IMR-90 (cell line): Measurements from ENCODE around the gene UCHL1. TPM values are rescaled to one million over a fixed set of nuclear protein-coding genes. Genes with fewer than 3 reads are reported as not detected.

Experiments
- ATAC-seq: fragments of 200-7000 bp; cut with Tn5 transposase; 2 replicates; pipeline ENCODE4 v1.9.1; 2020; ENCODE audit warnings: low read depth, mild to moderate bottlenecking, moderate library complexity
- BruUV-seq: library from RNA; stranded (reverse); fragments of 400-500 nt; replicated peaks from 2 replicates; lab custom pipeline; 2021; lab: Mats Ljungman, UMichigan
- CTCF ChIA-PET: fragments of 300-600 bp; formaldehyde crosslinking; extraction: SDS; loops from one replicate; lab custom pipeline; 2021; ENCODE audit warnings: antibody characterized with exemption; lab: Yijun Ruan, JAX
- POLR2A ChIA-PET: fragments of 300-600 bp; sonication (Branson Sonifier 250); formaldehyde crosslinking; loops from one replicate; lab custom pipeline; 2022; ENCODE audit warnings: antibody characterized with exemption; ENCODE audit not compliant: unreplicated experiment; lab: Charles Lee
- DNase-seq: peaks from one replicate; pipeline ENCODE4 v3.0.0; 2013
- H2AFZ ChIP-seq: replicated peaks from 2 replicates; pipeline ENCODE3; 2013; ENCODE audit warnings: low read length, mild to moderate bottlenecking; ENCODE audit not compliant: poor library complexity
- H2AK5ac ChIP-seq: 2 replicates; pipeline ENCODE4 v1.6.1; 2013; ENCODE audit warnings: low read depth, low read length, inconsistent platforms
- H2AK9ac ChIP-seq: replicated peaks from 2 replicates; pipeline ENCODE3; 2013; ENCODE audit warnings: mild to moderate bottlenecking, low read depth, low read length, moderate library complexity; ENCODE audit not compliant: poor library complexity
- H2BK120ac ChIP-seq: 2 replicates; pipeline ENCODE4 v1.6.1; 2013; ENCODE audit warnings: low read depth, low read length, inconsistent platforms
- H2BK15ac ChIP-seq: 3 replicates; pipeline ENCODE4 v1.6.1; 2013; ENCODE audit warnings: low read depth, low read length, inconsistent platforms
- H2BK20ac ChIP-seq: 2 replicates; pipeline ENCODE4 v1.6.1; 2013; ENCODE audit warnings: low read depth, mild to moderate bottlenecking, inconsistent platforms, low read length, moderate library complexity
- H2BK5ac ChIP-seq: 2 replicates; pipeline ENCODE4 v1.6.1; 2013; ENCODE audit warnings: mild to moderate bottlenecking, low read depth, low read length, inconsistent platforms; ENCODE audit not compliant: poor library complexity, severe bottlenecking
- H3K14ac ChIP-seq: replicated peaks from 2 replicates; pipeline ENCODE4 v1.6.1; 2013; ENCODE audit warnings: low read depth, low read length, inconsistent platforms
- H3K18ac ChIP-seq: 2 replicates; pipeline ENCODE4 v1.6.1; 2013; ENCODE audit warnings: low read depth, low read length, control low read depth
- H3K23ac ChIP-seq: 2 replicates; pipeline ENCODE4 v1.6.1; 2013; ENCODE audit warnings: low read depth, low read length, inconsistent platforms
- H3K27ac ChIP-seq: 2 replicates; pipeline ENCODE4 v1.5.1; 2013; ENCODE audit warnings: mild to moderate bottlenecking, control low read depth, low read length; ENCODE audit not compliant: insufficient read depth
- H3K27me3 ChIP-seq: 2 replicates; pipeline ENCODE4 v1.6.1; 2013; ENCODE audit warnings: low read length; ENCODE audit not compliant: control insufficient read depth, insufficient read depth
- H3K36me3 ChIP-seq: 2 replicates; pipeline ENCODE4 v1.6.1; 2013; ENCODE audit warnings: low read length, mixed read lengths; ENCODE audit not compliant: control insufficient read depth, insufficient read depth
- H3K4ac ChIP-seq: 2 replicates; pipeline ENCODE4 v1.6.1; 2013; ENCODE audit warnings: low read depth, low read length, inconsistent platforms
- H3K4me1 ChIP-seq: 2 replicates; pipeline ENCODE4 v1.6.1; 2013; ENCODE audit warnings: low read length, mixed read lengths; ENCODE audit not compliant: control insufficient read depth, insufficient read depth
- H3K4me2 ChIP-seq: 2 replicates; pipeline ENCODE4 v1.6.1; 2013; ENCODE audit warnings: low read depth, mild to moderate bottlenecking, control low read depth, low read length, moderate library complexity
- H3K4me3 ChIP-seq: 2 replicates; pipeline ENCODE4 v1.5.1; 2013; ENCODE audit warnings: low read depth, mild to moderate bottlenecking, control low read depth, low read length, moderate library complexity; ENCODE audit not compliant: insufficient read depth
- H3K56ac ChIP-seq: 2 replicates; pipeline ENCODE4 v1.6.1; 2013; ENCODE audit warnings: low read length, inconsistent platforms; ENCODE audit not compliant: insufficient read depth; ENCODE audit errors: extremely low read depth
- H3K79me1 ChIP-seq, 2 experiments: 2 replicates each; pipeline ENCODE4 v1.6.1; 2013; ENCODE audit warnings: low read length in 2 of 2, inconsistent platforms in 1 of 2, low read depth in 1 of 2
- H3K9ac ChIP-seq: 2 replicates; pipeline ENCODE4 v1.6.1; 2013; ENCODE audit warnings: low read depth, low read length, control low read depth
- H3K9me1 ChIP-seq: 2 replicates; pipeline ENCODE4 v1.6.1; 2013; ENCODE audit warnings: low read length, inconsistent platforms; ENCODE audit not compliant: insufficient read depth
- H3K9me3 ChIP-seq: 2 replicates; pipeline ENCODE4 v1.6.1; 2013; ENCODE audit warnings: low read length; ENCODE audit not compliant: control insufficient read depth, insufficient read depth
- H4K20me1 ChIP-seq: 2 replicates; pipeline ENCODE4 v1.6.1; 2013; ENCODE audit warnings: low read length, inconsistent platforms; ENCODE audit not compliant: insufficient read depth
- H4K5ac ChIP-seq: 2 replicates; pipeline ENCODE4 v1.6.1; 2013; ENCODE audit warnings: mild to moderate bottlenecking, low read depth, low read length, control low read depth
- H4K8ac ChIP-seq, 2 experiments: 2 replicates each; pipeline ENCODE4 v1.6.1; 2013; ENCODE audit warnings: low read depth in 2 of 2, low read length in 2 of 2, control low read depth in 1 of 2, inconsistent platforms in 1 of 2
- H4K91ac ChIP-seq: 2 replicates; pipeline ENCODE4 v1.6.1; 2013; ENCODE audit warnings: low read depth, low read length, inconsistent platforms; ENCODE audit not compliant: insufficient read depth
- ELK1 ChIP-seq: fragments of 150-350 bp; IDR thresholded peaks from 2 replicates; pipeline ENCODE4 v1.6.1; 2016; ENCODE audit warnings: low read depth, mild to moderate bottlenecking, low read length, moderate library complexity, borderline replicate concordance
- MAZ ChIP-seq: IDR thresholded peaks from 2 replicates; pipeline ENCODE4 v1.6.1; 2012; ENCODE audit warnings: low read depth, mild to moderate bottlenecking, low read length, improper control_type of control experiment, moderate library complexity, borderline replicate concordance
- MXI1 ChIP-seq: IDR thresholded peaks from 2 replicates; pipeline ENCODE4 v1.6.1; 2012; ENCODE audit warnings: low read depth, mild to moderate bottlenecking, low read length, moderate library complexity, borderline replicate concordance
- SMC3 ChIP-seq: fragments of 150-350 bp; IDR thresholded peaks from 2 replicates; pipeline ENCODE4 v1.6.1; 2016; ENCODE audit warnings: low read depth, mild to moderate bottlenecking, antibody characterized with exemption, low read length, moderate library complexity
- WGBS, 2 experiments: methylation state at CpG; one replicate each; pipeline versions ENCODE4 v1.1.5 to v1.1.7; 2013; ENCODE audit warnings: missing lambda C conversion rate in 2 of 2; ENCODE audit not compliant: insufficient read length in 1 of 2; ENCODE audit errors: extremely low coverage in 2 of 2; 5-methylcytosine and 5-hydroxymethylcytosine counted together
- dilution Hi-C: fragments of 300-500 bp; cut with HindIII; formaldehyde crosslinking; loops from one replicate; pipeline ENCODE4 v1.14.3; 2018; ENCODE audit warnings: low sequenced_read_pairs; ENCODE audit not compliant: unreplicated experiment
- in situ Hi-C: fragments of 300-500 bp; cut with MboI; formaldehyde crosslinking; loops from 3 replicates; pipeline ENCODE4 v1.14.3; 2019; ENCODE audit warnings: low sequenced_read_pairs, inconsistent platforms, mixed read lengths
- intact Hi-C: fragments of 100-400 bp; cut with micrococcal nuclease; formaldehyde crosslinking; loops from 2 replicates; pipeline ENCODE4 v1.10.0; 2022
- polyA plus RNA-seq, 3 experiments: library from polyadenylated mRNA; depleted of rRNA; stranded (reverse); fragments of >200 nt; gene quantifications; 2 replicates each; pipeline ENCODE4 v1.2.3, GENCODE V29; 2012; ENCODE audit warnings: low replicate concordance in 1 of 3
- total RNA-seq: library from RNA; depleted of rRNA; stranded (reverse); fragments of >200 nt; gene quantifications from 2 replicates; pipeline ENCODE4 v1.2.3, GENCODE V29; 2012

UCHL1 gene
- total and polyA plus RNA-seq, 2 of the 4 experiments (the other 2 are of a cell fraction), result 972 to 2,118 TPM

DNA sequence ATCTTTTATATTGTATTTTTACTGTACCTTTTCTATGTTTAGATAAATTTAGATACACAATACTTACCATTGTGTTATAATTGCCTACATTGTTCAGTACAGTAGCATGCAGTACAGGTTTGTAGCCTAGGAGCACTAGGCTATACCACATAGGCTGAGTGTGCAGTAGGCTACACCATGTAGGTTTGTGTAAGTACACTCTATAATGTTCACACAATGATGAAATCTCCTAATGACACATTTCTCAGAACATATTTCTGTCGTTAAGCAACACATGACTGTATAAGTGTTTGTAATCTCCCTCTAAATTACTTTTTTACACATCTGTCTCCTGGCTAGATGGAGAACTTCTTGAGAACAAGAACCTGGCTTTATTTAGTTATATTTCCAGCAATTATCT lies 40.3 kb downstream of the UCHL1 start:
- Histone ChIP-seq H2AFZ (no peak overlapping the region), H3K9ac (no peak overlapping the region), H4K5ac (no peak overlapping the region), H3K79me1 (no peaks in the 10 kb centered on the region), H4K8ac (no peak overlapping the region), H3K56ac (no peak overlapping the region), H2BK120ac (no peak overlapping the region), H3K9me3 (0 out of 2 replicates have a peak, but pooled peaks cover 4% of the 10 kb centered on the region), H3K23ac (no peak overlapping the region), H3K27me3 (peaks cover 5% of the 10 kb centered on the region), H2BK15ac (no peak overlapping the region), H3K27ac (no peak overlapping the region), H3K4me2 (no peak overlapping the region), H3K9me1 (no peaks in the 10 kb centered on the region), H4K20me1 (no peaks in the 10 kb centered on the region), H3K4ac (no peak overlapping the region), H2AK9ac (no peak overlapping the region), H2BK20ac (no peak overlapping the region), H3K14ac (no peak overlapping the region), H2BK5ac (no peak overlapping the region), H3K4me3 (no peak overlapping the region), H3K18ac (no peak overlapping the region), H3K36me3 (no peaks in the 10 kb centered on the region), H3K4me1 (no peaks in the 10 kb centered on the region), H4K91ac (no peak overlapping the region), H2AK5ac (no peak overlapping the region)
- dilution Hi-C loops (no loop called here), intact Hi-C loops (no loop called here), in situ Hi-C loops (no loop called here)
- WGBS, 2 experiments, result no CpG with 5 or more reads among the region's 1 CpG
- no peak for DNase-seq
- CTCF ChIA-PET, result interaction anchor here (1.0 kb wide), 1 partner anchor 386 kb away, joined by 3 read pairs; no protein-coding TSS in a partner anchor
- no peak; the same call in 1 of the 2 replicates for ATAC-seq
- TF ChIP-seq SMC3 (no peak), MXI1 (no peak), MAZ (no peak), ELK1 (no peak)
- BruUV-seq, result no TSS peak
- POLR2A ChIA-PET, result interaction anchor here (0.7 kb wide), 1 partner anchor 79 kb away, joined by 3 read pairs; no protein-coding TSS in a partner anchor
